Nephron progenitor cell (in vitro differentiated cells): Measurements from ENCODE around the gene ASIP.
A peak's percentile ranks its signal among the peaks of the same experiment; 100 is the strongest.
"Not testable (repeated sequence)": the region's sequence is repeated elsewhere in the genome, so short reads cannot be mapped to it uniquely, and the experiment has no call there.

Experiments used
- DNase-seq: peaks from one replicate; pipeline ENCODE4 v3.0.0; 2021
- H3K27ac Mint-ChIP-seq: 2 replicates; pipeline ENCODE4 v1.8.0; 2021; ENCODE audit warnings: mild to moderate bottlenecking, moderate library complexity, mixed read lengths
- H3K27me3 Mint-ChIP-seq: 2 replicates; pipeline ENCODE4 v1.8.0; 2021; ENCODE audit warnings: mild to moderate bottlenecking, low read depth, mixed read lengths; ENCODE audit not compliant: poor library complexity
- H3K36me3 Mint-ChIP-seq: 2 replicates; pipeline ENCODE4 v1.8.0; 2021; ENCODE audit warnings: low read depth, mixed read lengths
- H3K4me1 Mint-ChIP-seq: 2 replicates; pipeline ENCODE4 v1.8.0; 2021; ENCODE audit warnings: mixed read lengths
- H3K4me3 Mint-ChIP-seq: 2 replicates; pipeline ENCODE4 v1.8.0; 2021; ENCODE audit warnings: mild to moderate bottlenecking, moderate library complexity, mixed read lengths
- H3K9me3 Mint-ChIP-seq: 2 replicates; pipeline ENCODE4 v1.8.0; 2021; ENCODE audit warnings: mild to moderate bottlenecking, moderate library complexity, mixed read lengths
- CTCF ChIP-seq: fragments of 200-600 bp; sonication (generic); IDR thresholded peaks from 2 replicates; pipeline ENCODE4 v1.5.0; 2021; ENCODE audit warnings: antibody characterized with exemption

ASIP gene

GRCh38 chr20:34240693-34241615, at the start of gene ASIP:
Gene ASIP (plus strand): TSS chr20:34241423. CDS start chr20:34260375, 18,952 bp downstream.
- Mint-ChIP-seq H3K4me3 (no peak within 1 kb of the TSS), H3K27me3 (peaks cover 3% of the 10 kb centered on the region), H3K4me1 (peaks cover 10% of the 10 kb centered on the region), H3K36me3 (peaks cover 19% of the 10 kb centered on the region), H3K27ac (no peak within 1 kb of the TSS), H3K9me3 (peaks cover 37% of the 10 kb centered on the region)
- TF ChIP-seq CTCF = no peak
- no peak for DNase-seq

- Mint-ChIP-seq H3K27me3 (peaks cover 20% of the 10 kb centered on the region), H3K9me3 (no peaks in the 10 kb centered on the region), H3K4me1 (peaks cover 58% of the 10 kb centered on the region), H3K27ac (no peak overlapping the region), H3K4me3 (peak overlapping the region; percentile 3), H3K36me3 (no peaks in the 10 kb centered on the region)
- DNase-seq = no peak
- TF ChIP-seq CTCF = no peak
Measured at GRCh38 chr20:34193051-34193450, 48.2 kb upstream of the ASIP start.

- no peak overlapping the region for H3K27ac Mint-ChIP-seq
- peaks cover 24% of the 10 kb centered on the region for H3K4me1 Mint-ChIP-seq
- peaks cover 30% of the 10 kb centered on the region for H3K27me3 Mint-ChIP-seq
- no peak for DNase-seq
- no peak overlapping the region for H3K4me3 Mint-ChIP-seq
- H3K9me3 Mint-ChIP-seq = no peaks in the 10 kb centered on the region
- TF ChIP-seq CTCF = no peak
- H3K36me3 Mint-ChIP-seq = no peaks in the 10 kb centered on the region
Measured at GRCh38 chr20:34199183-34199582, 42.0 kb upstream of the ASIP start.

- Mint-ChIP-seq H3K4me1 (peaks cover 16% of the 10 kb centered on the region), H3K4me3 (no peak overlapping the region), H3K27me3 (peaks cover 30% of the 10 kb centered on the region), H3K36me3 (no peaks in the 10 kb centered on the region), H3K9me3 (no peaks in the 10 kb centered on the region), H3K27ac (no peak overlapping the region)
- no peak for TF ChIP-seq CTCF
- DNase-seq = no peak
Measured at GRCh38 chr20:34200023-34200422, 41.2 kb upstream of the ASIP start.

- Mint-ChIP-seq H3K27me3 (peaks cover 27% of the 10 kb centered on the region), H3K27ac (no peak overlapping the region), H3K9me3 (peaks cover 15% of the 10 kb centered on the region), H3K4me3 (no peak overlapping the region), H3K36me3 (no peaks in the 10 kb centered on the region), H3K4me1 (peaks cover under 1% of the 10 kb centered on the region)
- TF ChIP-seq CTCF = no peak
- DNase-seq = no peak
Measured at GRCh38 chr20:34201531-34201930, 39.7 kb upstream of the ASIP start.

GRCh38 chr20:34205172-34205880, 35.9 kb upstream of the ASIP start:
- H3K4me3 Mint-ChIP-seq, H3K4me1 Mint-ChIP-seq, H3K36me3 Mint-ChIP-seq, DNase-seq: not testable (repeated sequence)
- Mint-ChIP-seq H3K9me3 (peaks cover 39% of the 10 kb centered on the region), H3K27me3 (peaks cover 12% of the 10 kb centered on the region), H3K27ac (peak overlapping the region; percentile 36)
